A673 (cell line): ENCODE data around the gene UPF1. TPM values are rescaled to one million over a fixed set of nuclear protein-coding genes. Genes with fewer than 3 reads are reported as not detected.

ENCODE experiments used
- BruUV-seq: library from RNA; stranded (reverse); fragments of 400-500 nt; replicated peaks from 2 replicates; lab custom pipeline; 2021; lab: Mats Ljungman, UMichigan
- CTCF ChIA-PET: fragments of 300-600 bp; sonication (Branson Sonifier 250); formaldehyde crosslinking; loops from one replicate; lab custom pipeline; 2022; ENCODE audit warnings: antibody characterized with exemption; lab: Charles Lee
- POLR2A ChIA-PET: fragments of 300-600 bp; sonication (Branson Sonifier 250); formaldehyde crosslinking; loops from one replicate; lab custom pipeline; 2022; ENCODE audit warnings: antibody characterized with exemption; ENCODE audit not compliant: low non-redundant PET; lab: Charles Lee
- DNase-seq: peaks from one replicate; pipeline ENCODE4 v3.0.0-alpha.2; 2015; ENCODE audit warnings: low spot score
- H3K27ac ChIP-seq: fragments of 200-600 bp; sonication (generic); 2 replicates; pipeline ENCODE4 v1.5.1; 2016; ENCODE audit warnings: mixed run types, low read depth, mild to moderate bottlenecking, mixed read lengths, antibody characterized with exemption, low read length; ENCODE audit not compliant: poor library complexity, severe bottlenecking
- H3K27me3 ChIP-seq: fragments of 200-600 bp; sonication (generic); replicated peaks from 2 replicates; pipeline ENCODE4 v1.6.1; 2017; ENCODE audit warnings: mixed run types, low read depth, mild to moderate bottlenecking, mixed read lengths, antibody characterized with exemption, low read length; ENCODE audit not compliant: insufficient read depth, poor library complexity
- H3K36me3 ChIP-seq: fragments of 200-600 bp; sonication (generic); 2 replicates; pipeline ENCODE4 v1.6.1; 2016; ENCODE audit warnings: mixed run types, mild to moderate bottlenecking, mixed read lengths, antibody characterized with exemption, low read length; ENCODE audit not compliant: insufficient read depth, poor library complexity, severe bottlenecking
- H3K4me1 ChIP-seq: fragments of 200-600 bp; sonication (generic); 2 replicates; pipeline ENCODE4 v1.6.1; 2017; ENCODE audit warnings: mixed run types, mild to moderate bottlenecking, mixed read lengths, antibody characterized with exemption, low read length; ENCODE audit not compliant: insufficient read depth, poor library complexity, severe bottlenecking
- H3K4me3 ChIP-seq: fragments of 200-600 bp; sonication (generic); 2 replicates; pipeline ENCODE4 v1.5.1; 2016; ENCODE audit warnings: low read depth, mixed run types, mild to moderate bottlenecking, mixed read lengths, low read length; ENCODE audit not compliant: poor library complexity, severe bottlenecking
- H3K9me3 ChIP-seq: fragments of 200-600 bp; sonication (generic); 2 replicates; pipeline ENCODE4 v1.6.1; 2016; ENCODE audit warnings: mixed run types, low read depth, mild to moderate bottlenecking, mixed read lengths, antibody characterized with exemption, low read length; ENCODE audit not compliant: poor library complexity, severe bottlenecking
- CTCF ChIP-seq: fragments of 300-800, 200-600 bp; sonication (generic); conservative IDR thresholded peaks from 2 replicates; pipeline ENCODE4 v1.5.1; 2017; ENCODE audit warnings: low read depth, mild to moderate bottlenecking, antibody characterized with exemption, low read length, moderate library complexity, mixed read lengths
- EZH2 ChIP-seq: fragments of 200-600 bp; sonication (generic); IDR thresholded peaks from 2 replicates; pipeline ENCODE4 v1.6.1; 2017; ENCODE audit warnings: borderline replicate concordance, low read depth, mild to moderate bottlenecking, mixed read lengths, antibody characterized with exemption, low read length; ENCODE audit not compliant: poor library complexity, severe bottlenecking
- intact Hi-C: fragments of 100-400 bp; cut with micrococcal nuclease; formaldehyde crosslinking; loops from one replicate; pipeline ENCODE4 v1.10.0; 2022; ENCODE audit not compliant: unreplicated experiment
- total RNA-seq: library from RNA; stranded (reverse); gene quantifications from 2 replicates; pipeline ENCODE4 v1.2.3, GENCODE V29; 2021

The UPF1 gene
- total RNA-seq, 1 experiment from 2014 or later, result 83.8 TPM

GRCh38 chr19:18910010-18910409, 78.3 kb downstream of the UPF1 start:
- no peaks in the 10 kb centered on the region for H3K4me1 ChIP-seq
- intact Hi-C loops, result loop anchor here (10.0 kb wide), 1 partner anchor 445 kb away; no protein-coding TSS in a partner anchor
- H3K4me3 ChIP-seq, result no peak overlapping the region
- DNase-seq, result no peak
- no peaks in the 10 kb centered on the region for H3K9me3 ChIP-seq
- ChIA-PET CTCF (no interaction called here), POLR2A (no interaction called here)
- no TSS peak for BruUV-seq
- no peaks in the 10 kb centered on the region for H3K27me3 ChIP-seq
- TF ChIP-seq EZH2 (no peak), CTCF (no peak)
- H3K27ac ChIP-seq, result no peak overlapping the region
- H3K36me3 ChIP-seq, result peaks cover 13% of the 10 kb centered on the region

- intact Hi-C loops, result loop anchor here (10.0 kb wide), 1 partner anchor 446 kb away; no protein-coding TSS in a partner anchor
- no TSS peak for BruUV-seq
- CTCF ChIA-PET, result no interaction called here
Measured at GRCh38 chr19:18910801-18911436, 79.2 kb downstream of the UPF1 start.

GRCh38 chr19:18912933-18913332, 81.2 kb downstream of the UPF1 start:
- no peaks in the 10 kb centered on the region for H3K27me3 ChIP-seq
- intact Hi-C loops, result loop anchor here (10.0 kb wide), 1 partner anchor 448 kb away; no protein-coding TSS in a partner anchor
- POLR2A ChIA-PET, result no interaction called here
- no peaks in the 10 kb centered on the region for H3K4me1 ChIP-seq
- BruUV-seq, result no TSS peak
- H3K27ac ChIP-seq, result no peak overlapping the region
- TF ChIP-seq EZH2, result no peak
- TF ChIP-seq CTCF, result no peak
- no peak overlapping the region for H3K4me3 ChIP-seq
- peaks cover 18% of the 10 kb centered on the region for H3K36me3 ChIP-seq
- H3K9me3 ChIP-seq, result no peaks in the 10 kb centered on the region
- CTCF ChIA-PET, result no interaction called here
- DNase-seq, result no peak

More at GRCh38 chr19:18910801-18911436, 79.2 kb downstream of the UPF1 start:
- POLR2A ChIA-PET, result interaction anchor here (0.5 kb wide), 1 partner anchor 30 kb away, joined by 8 read pairs; no protein-coding TSS in a partner anchor
- no peak for TF ChIP-seq CTCF
- H3K4me3 ChIP-seq, result no peak overlapping the region
- no peak overlapping the region for H3K27ac ChIP-seq
- DNase-seq, result no peak
- H3K9me3 ChIP-seq, result no peaks in the 10 kb centered on the region
- H3K27me3 ChIP-seq, result no peaks in the 10 kb centered on the region
- H3K4me1 ChIP-seq, result no peaks in the 10 kb centered on the region
- H3K36me3 ChIP-seq, result peaks cover 15% of the 10 kb centered on the region
